ENCODE results near the gene NFIA. TPM values are rescaled to one million over a fixed set of nuclear protein-coding genes. Genes with fewer than 3 reads are reported as not detected.

NFIA gene
- total RNA-seq, 1 experiment from 2014 or later, result 0.35 TPM

- H2BK120ac ChIP-seq (ENCODE audit: low read depth, low read length, poor library complexity, severe bottlenecking), result no peak overlapping the region
- H4K8ac ChIP-seq (replicated peaks; ENCODE audit: insufficient read length, low read depth, low read length), result no peak overlapping the region
- no peaks in the 10 kb centered on the region for H3K36me3 Mint-ChIP-seq (ENCODE audit: insufficient read depth in 1 of 3, low read depth in 3 of 3)
- H3K4me1 Mint-ChIP-seq, result no peaks in the 10 kb centered on the region
- H3K4me3 Mint-ChIP-seq, result no peak overlapping the region
- H3K56ac ChIP-seq (ENCODE audit: insufficient read length, low read depth, low read length), result no peak overlapping the region
- no peak overlapping the region for H3K27ac Mint-ChIP-seq
- H3T11ph ChIP-seq (ENCODE audit: low read length), result no peak overlapping the region
- H2BK20ac ChIP-seq (ENCODE audit: low read depth, low read length, poor library complexity, severe bottlenecking), result no peak overlapping the region
- H3K9ac ChIP-seq (ENCODE audit: extremely low read depth, insufficient read length, low read length), result no peak overlapping the region
- H3K4me2 ChIP-seq (ENCODE audit: insufficient read depth, insufficient read length, low read length), result no peak overlapping the region
- H2BK15ac ChIP-seq (ENCODE audit: low read depth, low read length), result no peak overlapping the region
- no peak overlapping the region for H4K5ac ChIP-seq (ENCODE audit: insufficient read length, low read depth, low read length)
- H3K4me1 ChIP-seq (ENCODE audit: insufficient read depth, low read length), result no peaks in the 10 kb centered on the region
- no peaks in the 10 kb centered on the region for H3K9me3 ChIP-seq (ENCODE audit: control insufficient read depth, low read depth, low read length)
- no peak for DNase-seq
- H3K27me3 Mint-ChIP-seq (ENCODE audit: low read depth), result peaks cover 4% of the 10 kb centered on the region; the same call in 1 of the 2 replicates
- no peak overlapping the region for H3K4ac ChIP-seq (ENCODE audit: low read depth, low read length)
- H3K9me3 Mint-ChIP-seq, result no peaks in the 10 kb centered on the region
- H2AK5ac ChIP-seq (ENCODE audit: insufficient read length, low read length), result no peak overlapping the region
- WGBS (ENCODE audit: extremely low coverage, insufficient read length, low lambda C conversion rate), result no CpG with 5 or more reads among the region's 4 CpGs
- H3K27ac ChIP-seq (ENCODE audit: insufficient read length, low read depth, low read length), result no peak overlapping the region
- no peak overlapping the region for H3K14ac ChIP-seq (ENCODE audit: insufficient read depth, low read length)
- H2BK12ac ChIP-seq (ENCODE audit: insufficient read length, low read depth, low read length), result no peak overlapping the region
- TF ChIP-seq CTCF (conservative IDR thresholded peaks at IDR 0.05), result no peak
- H2BK5ac ChIP-seq (ENCODE audit: insufficient read length, low read length), result no peak overlapping the region
- H3K23me2 ChIP-seq (ENCODE audit: insufficient read length, low read depth, low read length, poor library complexity, severe bottlenecking), result no peaks in the 10 kb centered on the region
- no peaks in the 10 kb centered on the region for H3K79me1 ChIP-seq (ENCODE audit: insufficient read depth, low read depth, low read length, poor library complexity, severe bottlenecking)
- H3K79me2 ChIP-seq (ENCODE audit: insufficient read depth, low read length), result no peaks in the 10 kb centered on the region
- no peak overlapping the region for H2AFZ ChIP-seq (ENCODE audit: low read length)
- no peaks in the 10 kb centered on the region for H4K20me1 ChIP-seq (ENCODE audit: control insufficient read depth, insufficient read depth, insufficient read length)
- H3K18ac ChIP-seq (ENCODE audit: insufficient read length, low read depth, low read length), result no peak overlapping the region
- H3K23ac ChIP-seq (ENCODE audit: insufficient read length, low read depth, low read length), result no peak overlapping the region
- H4K91ac ChIP-seq (ENCODE audit: insufficient read length, low read depth, low read length), result no peak overlapping the region
- H3K27me3 ChIP-seq (ENCODE audit: insufficient read depth, low read length), result no peaks in the 10 kb centered on the region
Observed at GRCh38 chr1:61496501-61496900, 414.1 kb downstream of the NFIA start.

Measured in H9 (cell line).